GM06990 (cell line): ENCODE results near the gene ESR1.

ENCODE experiments used
- DNase-seq: peaks from one replicate; pipeline ENCODE4 v3.0.0-alpha.2; 2011; ENCODE audit not compliant: insufficient read length; ENCODE audit errors: extremely low read depth
- H3K27me3 ChIP-seq: replicated peaks from 2 replicates; pipeline ENCODE4 v1.6.0; 2011; ENCODE audit warnings: low read length; ENCODE audit not compliant: control insufficient read depth, insufficient read depth
- H3K36me3 ChIP-seq: 2 replicates; pipeline ENCODE4 v1.5.1; 2011; ENCODE audit warnings: low read length; ENCODE audit not compliant: control insufficient read depth, insufficient read depth
- H3K4me3 ChIP-seq: replicated peaks from 2 replicates; pipeline ENCODE4 v1.5.1; 2011; ENCODE audit warnings: low read depth, mild to moderate bottlenecking, control low read depth, low read length
- TF ChIP-seq, protein P1 (sequence below): IDR thresholded peaks from 2 replicates; pipeline ENCODE4 v1.5.1; 2011; ENCODE audit warnings: low read length, control low read depth, mild to moderate bottlenecking, inconsistent platforms; ENCODE audit not compliant: insufficient read depth, poor library complexity, severe bottlenecking

Gene ESR1

DNA sequence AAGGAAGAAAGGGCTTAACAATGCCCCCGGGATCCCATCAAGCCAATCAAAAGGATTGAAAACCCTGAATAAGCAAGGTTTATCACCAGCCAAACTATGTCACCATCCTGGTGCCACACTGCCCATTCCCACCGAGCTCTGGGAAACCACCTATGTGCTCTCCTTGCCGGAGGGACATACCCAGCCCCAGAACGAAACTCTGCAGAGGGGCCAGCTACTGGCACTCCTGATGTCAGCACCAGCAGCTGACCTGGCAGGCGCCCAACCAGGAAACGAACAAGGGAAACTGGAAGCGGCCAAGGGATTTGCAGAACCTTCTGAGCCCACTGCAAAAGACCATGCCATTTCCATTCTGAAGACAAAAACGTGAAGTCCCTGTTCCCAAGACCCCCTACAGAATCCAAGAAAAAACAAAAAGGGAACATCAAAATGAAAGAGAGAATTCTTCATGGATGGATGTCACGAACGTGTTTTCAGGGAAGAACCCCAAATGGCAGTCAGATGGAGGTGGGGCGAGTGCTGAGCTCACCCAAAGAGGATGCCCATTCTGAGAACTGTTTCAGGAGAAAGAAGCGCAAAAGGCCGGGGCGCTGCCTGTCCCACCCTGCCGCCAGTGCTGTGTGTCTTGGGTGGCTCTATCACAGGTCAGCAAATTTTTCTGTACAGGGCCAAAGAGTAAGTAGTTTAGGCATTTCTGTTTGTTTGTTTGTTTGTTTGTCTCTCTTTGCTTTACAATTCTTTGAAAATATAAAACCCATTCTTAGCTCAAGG is 305.2 kb downstream of the ESR1 start:
- H3K36me3 ChIP-seq = no peaks in the 10 kb centered on the region
- no peak overlapping the region for H3K4me3 ChIP-seq
- DNase-seq = no peak
- TF ChIP-seq, protein P1, sequence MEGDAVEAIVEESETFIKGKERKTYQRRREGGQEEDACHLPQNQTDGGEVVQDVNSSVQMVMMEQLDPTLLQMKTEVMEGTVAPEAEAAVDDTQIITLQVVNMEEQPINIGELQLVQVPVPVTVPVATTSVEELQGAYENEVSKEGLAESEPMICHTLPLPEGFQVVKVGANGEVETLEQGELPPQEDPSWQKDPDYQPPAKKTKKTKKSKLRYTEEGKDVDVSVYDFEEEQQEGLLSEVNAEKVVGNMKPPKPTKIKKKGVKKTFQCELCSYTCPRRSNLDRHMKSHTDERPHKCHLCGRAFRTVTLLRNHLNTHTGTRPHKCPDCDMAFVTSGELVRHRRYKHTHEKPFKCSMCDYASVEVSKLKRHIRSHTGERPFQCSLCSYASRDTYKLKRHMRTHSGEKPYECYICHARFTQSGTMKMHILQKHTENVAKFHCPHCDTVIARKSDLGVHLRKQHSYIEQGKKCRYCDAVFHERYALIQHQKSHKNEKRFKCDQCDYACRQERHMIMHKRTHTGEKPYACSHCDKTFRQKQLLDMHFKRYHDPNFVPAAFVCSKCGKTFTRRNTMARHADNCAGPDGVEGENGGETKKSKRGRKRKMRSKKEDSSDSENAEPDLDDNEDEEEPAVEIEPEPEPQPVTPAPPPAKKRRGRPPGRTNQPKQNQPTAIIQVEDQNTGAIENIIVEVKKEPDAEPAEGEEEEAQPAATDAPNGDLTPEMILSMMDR = no peak
- H3K27me3 ChIP-seq = no peaks in the 10 kb centered on the region

GRCh38 chr6:152117156-152118133 is 310.0 kb downstream of the ESR1 start:
- TF ChIP-seq, protein P1 = no peak
- no peak overlapping the region for H3K4me3 ChIP-seq
- peak; percentile 26 for DNase-seq

GRCh38 chr6:152118224-152118623 is 310.7 kb downstream of the ESR1 start:
- no peak for DNase-seq
- Histone ChIP-seq H3K36me3 (no peaks in the 10 kb centered on the region), H3K4me3 (no peak overlapping the region), H3K27me3 (no peaks in the 10 kb centered on the region)
- TF ChIP-seq, protein P1 = no peak

More at GRCh38 chr6:152117156-152118133, 310.0 kb downstream of the ESR1 start:
- Histone ChIP-seq H3K36me3 (no peaks in the 10 kb centered on the region), H3K27me3 (no peaks in the 10 kb centered on the region)

DNA sequence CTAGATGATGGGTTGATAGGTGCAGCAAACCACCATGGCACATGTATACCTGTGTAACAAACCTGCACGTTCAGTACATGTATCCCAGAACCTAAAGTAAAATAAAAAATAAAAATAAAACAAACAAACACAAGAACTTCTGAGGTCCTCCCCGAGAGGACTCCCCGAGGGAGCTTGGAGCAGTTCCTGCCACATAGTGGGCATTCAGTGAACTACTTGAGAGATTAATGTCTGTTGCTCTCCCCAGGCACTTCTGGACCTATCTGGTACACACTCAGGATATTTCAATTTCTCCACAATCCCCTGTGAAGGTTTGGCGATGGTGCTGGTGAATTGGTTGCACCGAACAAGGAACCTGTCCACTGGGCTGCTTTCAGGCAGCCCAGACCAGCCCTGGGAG is 311.2 kb downstream of the ESR1 start:
- TF ChIP-seq, protein P1 = no peak
- Histone ChIP-seq H3K27me3 (no peaks in the 10 kb centered on the region), H3K4me3 (no peak overlapping the region), H3K36me3 (no peaks in the 10 kb centered on the region)
- no peak for DNase-seq

DNA sequence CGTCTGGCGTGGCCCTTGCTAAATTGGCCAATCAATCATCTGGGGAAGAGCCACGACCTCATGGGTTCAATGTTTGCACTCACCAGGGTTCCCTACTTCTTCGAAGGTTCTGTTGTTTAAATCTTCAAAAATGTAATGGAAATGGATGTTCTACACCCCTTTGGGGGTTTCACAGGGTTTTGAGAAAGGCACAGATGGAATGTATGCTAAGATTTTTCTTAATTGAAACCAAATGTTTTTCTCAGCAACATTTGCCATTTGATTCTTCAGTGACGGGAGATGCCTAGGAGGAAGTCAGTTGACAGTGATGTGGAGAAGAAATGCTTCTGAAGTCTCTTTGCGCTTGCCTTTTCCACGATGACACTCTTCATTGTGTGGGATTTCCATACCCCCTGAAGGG is 312.3 kb downstream of the ESR1 start:
- no peak for DNase-seq
- Histone ChIP-seq H3K36me3 (no peaks in the 10 kb centered on the region), H3K27me3 (no peaks in the 10 kb centered on the region), H3K4me3 (no peak overlapping the region)
- TF ChIP-seq, protein P1 = no peak
